GM12892 (cell line): ENCODE data around the gene AGAP9.
"Not testable (repeated sequence)": the region's sequence is repeated elsewhere in the genome, so short reads cannot be mapped to it uniquely, and the experiment has no call there.

Experiments
- POLR2A ChIP-seq: IDR thresholded peaks from 2 replicates; pipeline ENCODE4 v1.6.1; 2011; ENCODE audit warnings: low read depth, low read length, control low read depth
- POLR2AphosphoS5 ChIP-seq: IDR thresholded peaks from 2 replicates; pipeline ENCODE4 v1.6.1; 2011; ENCODE audit warnings: low read depth, low read length, control low read depth
- TAF1 ChIP-seq: IDR thresholded peaks from 2 replicates; pipeline ENCODE4 v1.6.1; 2011; ENCODE audit warnings: low read depth, mild to moderate bottlenecking, control low read depth, low read length, borderline replicate concordance

GRCh38 chr10:47502313-47502712 is 21.1 kb downstream of the AGAP9 start:
- TF ChIP-seq POLR2A, TAF1, POLR2AphosphoS5: not testable (repeated sequence)
